NCI-H146 (cell line): ENCODE data around the gene NCEH1.
A peak's percentile ranks its signal among the peaks of the same experiment; 100 is the strongest.
"Not testable (repeated sequence)": the region's sequence is repeated elsewhere in the genome, so short reads cannot be mapped to it uniquely, and the experiment has no call there.

Source experiments
- DNase-seq: peaks from one replicate; lab custom pipeline; 2025; lab: John Stamatoyannopoulos, UW

Gene NCEH1

DNA sequence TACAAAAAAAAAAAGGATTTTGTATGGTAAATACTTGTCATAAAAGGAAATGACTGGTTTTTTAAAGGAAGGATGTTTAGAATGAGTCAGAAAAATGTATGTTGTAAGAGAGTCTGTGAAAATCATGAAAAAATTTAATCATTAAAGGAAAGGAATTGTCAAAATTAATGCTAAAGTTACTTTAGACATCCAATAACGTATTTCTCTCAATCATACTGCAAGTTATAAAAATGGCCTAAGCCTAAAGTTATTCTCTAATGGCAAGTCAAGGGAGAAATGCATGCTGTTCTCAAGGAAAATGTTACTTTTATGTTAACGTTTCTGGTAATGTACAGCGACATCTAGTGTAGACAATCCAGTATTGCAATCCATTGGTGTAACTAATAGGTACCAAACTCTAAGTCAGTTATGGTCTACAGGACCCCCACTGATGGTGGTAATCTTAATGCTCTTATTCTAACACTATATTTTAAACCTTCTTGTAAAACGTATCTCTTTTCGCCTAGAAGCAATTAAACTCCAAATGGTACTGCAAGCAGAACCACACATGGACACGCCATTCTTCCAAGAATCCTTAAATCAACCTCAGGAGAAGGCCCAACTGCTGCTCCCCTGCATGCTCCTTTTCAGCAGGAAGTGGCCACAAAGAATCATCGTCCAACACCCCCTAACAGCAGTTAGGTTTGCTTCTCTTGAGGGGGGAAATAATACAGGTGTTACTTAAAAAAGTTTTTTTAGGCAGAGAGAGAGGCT, 35.2 kb downstream of the NCEH1 start:
- peak; percentile 55 for DNase-seq

DNA sequence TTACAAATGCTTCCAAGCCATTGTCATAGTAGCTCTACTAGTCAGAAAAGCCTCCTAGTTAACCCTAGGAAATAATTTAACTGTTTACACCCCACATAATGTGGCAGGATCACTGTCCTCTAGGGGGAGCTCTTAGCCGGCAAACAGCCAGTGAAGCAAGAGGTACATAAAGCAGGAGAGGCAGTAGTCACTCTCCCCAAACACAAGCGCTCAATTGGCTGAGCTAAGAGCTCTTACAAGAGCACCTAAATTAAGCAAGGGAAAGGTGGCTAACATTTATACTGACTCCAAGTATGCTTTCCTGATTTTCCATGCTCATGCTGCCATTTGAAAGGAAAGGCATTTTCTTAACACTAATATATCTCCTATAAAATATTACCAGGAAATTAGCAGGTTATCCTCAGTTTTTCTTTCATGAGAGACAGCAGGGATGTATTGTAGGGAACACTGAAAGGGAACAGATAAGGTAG, 37.6 kb downstream of the NCEH1 start:
- peak; percentile 86 for DNase-seq

DNA sequence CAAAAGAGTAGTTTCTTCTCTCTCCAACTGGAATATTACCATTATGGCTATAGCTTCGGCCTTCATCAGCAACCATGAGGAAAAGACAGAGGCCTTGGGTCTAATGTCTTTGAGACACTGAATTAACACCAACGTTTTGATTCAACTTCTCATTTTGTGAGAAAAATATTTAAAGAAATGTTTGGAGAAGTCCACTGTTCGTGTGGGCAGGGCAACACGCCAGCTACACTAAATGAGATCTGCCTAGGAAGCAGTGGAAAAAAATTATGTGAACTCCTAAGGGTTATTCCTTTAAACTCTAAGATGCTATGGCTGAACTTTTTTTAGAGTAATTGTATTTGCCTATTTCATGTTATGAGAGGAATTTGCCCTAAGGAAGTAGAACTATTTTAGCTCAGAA, 41.8 kb downstream of the NCEH1 start:
- no peak for DNase-seq

DNA sequence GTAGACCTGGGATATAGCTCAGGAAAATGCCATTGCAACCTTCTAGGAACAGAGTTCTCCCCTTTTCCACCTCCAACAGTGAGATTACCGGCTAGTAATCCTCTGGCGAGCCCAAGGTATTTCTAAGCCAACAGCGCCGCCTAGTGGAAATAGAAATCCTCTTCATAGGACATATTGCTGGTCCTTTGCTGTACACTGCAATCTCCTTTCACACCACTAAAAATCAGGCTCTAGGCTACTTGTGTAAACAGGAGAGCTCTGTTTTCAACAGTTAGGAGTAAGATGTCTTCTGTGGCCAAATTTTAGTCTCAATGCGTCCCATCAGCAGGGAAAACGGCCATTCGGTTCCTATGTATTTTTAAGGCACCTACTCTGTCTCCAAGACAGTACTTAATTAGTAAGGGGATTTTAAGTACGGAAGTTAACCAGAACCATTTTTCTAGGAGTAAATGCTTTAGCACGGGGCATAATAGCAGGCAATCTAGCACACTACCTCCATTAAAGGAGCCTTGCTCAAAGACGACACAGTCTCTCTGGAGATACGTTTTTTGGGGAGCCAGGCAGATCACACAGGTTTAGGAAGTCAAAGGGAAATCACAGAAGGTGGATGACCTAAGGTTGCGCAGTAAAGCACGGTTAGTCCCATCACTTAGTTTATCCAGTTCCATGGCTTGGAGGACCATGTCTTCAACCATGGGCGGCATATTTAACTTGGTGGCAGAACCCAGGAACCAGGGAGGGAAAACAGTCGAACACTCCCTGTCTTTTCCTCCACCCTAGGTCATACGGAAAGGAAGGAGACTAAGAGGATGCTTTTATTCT, 43.8 kb downstream of the NCEH1 start:
- peak; percentile 76 for DNase-seq

DNA sequence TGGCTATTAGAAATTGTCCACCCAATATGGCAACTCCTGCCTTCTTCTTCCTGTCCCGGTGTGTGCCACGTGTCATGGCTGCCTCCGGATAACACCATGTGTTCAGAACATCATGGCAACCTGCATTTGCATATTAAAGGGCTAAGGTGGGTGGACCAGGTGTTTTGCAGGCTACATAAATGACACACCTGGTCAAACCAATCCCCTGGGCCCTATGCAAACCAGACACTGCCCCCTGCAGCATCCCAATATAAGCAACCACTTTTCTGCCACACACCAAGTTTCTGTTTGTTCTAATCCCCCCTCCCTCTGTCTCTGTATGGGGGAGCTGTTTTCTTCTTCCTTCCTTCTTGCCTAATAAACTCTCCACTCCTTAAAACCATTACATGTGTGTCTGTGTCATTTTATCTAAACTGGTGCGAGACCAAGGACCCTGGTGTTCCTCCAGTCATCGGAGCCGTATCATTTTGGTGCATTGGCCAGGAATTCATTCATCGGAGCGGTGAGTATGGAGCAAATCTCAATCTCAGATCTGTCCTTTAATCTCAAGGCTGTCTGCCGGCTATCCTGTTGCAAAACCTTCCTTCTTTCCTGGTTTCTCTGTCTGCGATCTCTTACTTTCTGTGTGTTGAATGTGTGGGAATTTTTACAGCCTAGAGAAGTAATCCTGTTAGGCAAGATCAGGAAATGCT, 44.5 kb downstream of the NCEH1 start:
- no peak for DNase-seq

DNA sequence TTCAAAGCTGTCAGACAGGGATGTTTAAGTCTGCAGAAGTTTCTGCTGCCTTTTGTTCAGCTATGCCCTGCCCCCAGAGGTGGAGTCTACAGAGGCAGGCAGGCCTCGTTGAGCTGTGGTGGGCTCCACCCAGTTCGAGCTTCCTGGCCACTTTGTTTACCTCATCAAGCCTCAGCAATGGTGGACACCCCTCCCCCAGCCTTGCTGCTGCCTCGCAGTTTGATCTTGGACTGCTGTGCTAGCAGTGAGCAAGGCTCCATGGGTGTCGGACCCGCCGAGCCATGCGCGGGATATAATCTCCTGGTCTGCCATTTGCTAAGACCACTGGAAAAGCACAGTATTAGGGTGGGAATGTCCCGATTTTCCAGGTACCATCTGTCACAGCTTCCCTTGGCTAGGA, 45.4 kb downstream of the NCEH1 start:
- not testable (repeated sequence) for DNase-seq

DNA sequence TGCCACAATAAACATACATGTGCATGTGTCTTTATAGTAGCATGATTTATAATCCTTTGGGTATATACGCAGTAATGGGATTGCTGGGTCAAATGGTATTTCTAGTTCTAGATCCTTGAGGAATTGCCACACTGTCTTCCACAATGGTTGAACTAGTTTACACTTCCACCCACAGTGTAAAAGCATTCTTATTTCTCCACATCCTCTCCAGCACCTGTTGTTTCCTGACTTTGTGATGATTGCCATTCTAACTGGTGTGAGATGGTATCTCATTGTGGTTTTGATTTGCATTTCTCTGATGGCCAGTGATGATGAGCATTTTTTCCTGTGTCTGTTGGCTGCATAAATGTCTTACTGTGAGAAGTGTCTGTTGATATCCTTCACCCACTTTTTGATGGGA, 50.4 kb downstream of the NCEH1 start:
- not testable (repeated sequence) for DNase-seq

DNA sequence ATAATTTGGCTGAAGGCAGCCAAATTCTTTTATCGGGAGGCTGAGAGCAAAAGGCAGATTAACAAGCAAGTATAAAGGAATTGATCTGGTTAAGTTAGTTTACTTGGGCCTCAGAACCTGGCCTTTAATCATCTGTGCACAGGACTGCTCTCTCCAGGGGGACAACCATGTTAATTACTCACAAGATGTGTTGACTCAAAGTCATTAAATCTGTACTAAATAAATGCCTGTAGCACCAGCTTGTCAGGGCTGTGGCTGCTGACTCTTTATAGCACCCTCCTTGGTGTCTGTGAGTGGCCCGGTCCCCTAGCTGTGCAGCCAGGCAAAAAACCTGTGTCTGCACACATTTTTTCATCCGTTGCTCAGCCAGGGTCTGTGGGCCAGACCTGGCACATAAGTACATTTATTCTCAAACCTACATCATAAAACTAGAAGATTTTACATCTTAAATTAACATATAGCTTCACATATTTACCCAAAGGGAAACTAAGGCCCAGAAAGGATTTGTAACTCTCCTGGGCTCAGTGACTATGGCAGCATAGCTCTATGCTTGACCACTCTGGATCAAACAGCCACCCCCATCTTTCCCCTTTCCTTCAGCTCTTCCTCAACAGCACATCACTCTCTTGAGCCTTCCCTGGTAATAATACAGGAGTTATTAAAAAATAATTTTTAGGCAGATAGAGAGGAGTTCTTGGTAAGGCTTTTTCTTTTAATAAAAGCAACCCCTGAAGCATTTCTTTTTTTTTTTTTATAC, 51.4 kb downstream of the NCEH1 start:
- DNase-seq, result no peak

DNA sequence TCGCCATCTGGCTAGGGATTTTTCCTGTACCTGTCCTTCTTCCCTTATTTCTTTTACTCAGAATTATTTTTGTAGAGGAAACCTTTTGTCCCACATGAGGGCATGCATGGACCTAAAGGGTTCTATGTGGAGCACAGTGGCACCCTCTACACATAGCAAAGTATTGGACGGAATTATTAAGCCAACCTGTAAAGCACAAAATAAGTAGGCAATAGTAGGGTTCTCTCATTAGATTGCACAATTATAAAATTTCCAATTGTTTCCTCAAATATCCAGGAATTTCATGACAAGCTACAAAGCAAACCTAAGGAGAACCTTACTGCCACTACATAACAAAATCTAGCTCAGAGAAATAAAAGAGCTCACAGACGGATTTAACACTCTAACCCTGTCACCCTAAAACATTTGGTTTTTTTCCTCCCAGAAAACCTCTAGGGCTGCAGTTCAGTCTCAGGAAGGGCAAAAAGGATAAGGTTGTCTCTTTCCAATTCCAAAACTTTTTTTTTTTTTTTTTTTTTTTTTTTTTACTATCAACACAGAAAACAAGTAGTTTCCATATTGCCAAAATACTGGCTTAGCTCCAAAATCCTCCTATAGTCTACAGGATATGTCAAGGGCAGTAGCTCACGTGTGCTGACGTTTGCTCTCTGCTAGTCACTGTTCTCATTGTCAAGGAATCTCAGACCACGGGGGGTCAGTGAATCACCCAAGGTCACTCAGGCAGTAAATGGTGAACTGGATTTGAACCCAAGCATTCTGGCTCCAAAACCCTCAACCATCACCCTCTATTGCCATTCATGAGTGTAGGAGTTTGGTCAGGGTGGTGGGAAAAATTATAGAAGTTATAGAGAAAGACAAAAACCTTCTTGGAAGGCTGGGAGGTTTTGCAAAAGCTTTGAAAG, 52.3 kb downstream of the NCEH1 start:
- no peak for DNase-seq

DNA sequence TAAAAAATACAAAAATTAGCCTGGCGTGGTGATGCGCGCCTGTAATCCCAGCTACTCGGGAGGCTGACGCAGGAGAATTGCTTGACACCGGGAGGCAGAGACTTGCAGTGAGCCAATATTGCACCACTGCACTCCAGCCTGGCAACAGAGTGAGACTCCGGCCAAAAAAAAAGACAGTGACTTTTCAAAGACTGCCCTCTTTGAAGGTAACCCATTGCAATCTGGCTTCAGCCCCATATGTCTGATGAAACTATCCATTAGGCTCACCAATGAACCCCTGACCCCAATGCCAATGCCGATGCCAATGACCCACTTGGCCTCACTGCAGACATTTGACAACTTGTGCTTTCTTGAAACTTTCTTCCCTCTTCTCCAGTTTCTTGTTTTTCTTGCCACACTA, 54.3 kb downstream of the NCEH1 start:
- DNase-seq, result no peak

DNA sequence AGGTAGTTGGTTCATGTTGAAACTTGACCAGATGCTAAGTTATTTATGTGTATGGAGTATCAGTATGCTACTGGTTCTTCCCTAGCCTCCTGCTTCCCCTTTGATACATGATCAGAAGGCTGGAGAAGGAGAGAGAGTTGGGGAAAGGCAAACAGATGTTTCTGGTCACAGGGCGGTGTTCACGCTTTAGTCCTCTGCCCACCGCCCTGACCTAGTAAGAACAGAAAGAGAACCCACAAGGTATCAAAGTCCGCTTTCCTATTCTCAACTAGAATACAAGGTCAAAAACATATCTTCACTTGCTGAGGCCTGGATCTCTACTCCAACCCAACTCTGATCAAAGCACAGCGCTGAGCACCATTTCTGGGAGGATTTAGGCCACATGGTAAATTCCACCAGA, 55.5 kb downstream of the NCEH1 start:
- DNase-seq, result no peak

DNA sequence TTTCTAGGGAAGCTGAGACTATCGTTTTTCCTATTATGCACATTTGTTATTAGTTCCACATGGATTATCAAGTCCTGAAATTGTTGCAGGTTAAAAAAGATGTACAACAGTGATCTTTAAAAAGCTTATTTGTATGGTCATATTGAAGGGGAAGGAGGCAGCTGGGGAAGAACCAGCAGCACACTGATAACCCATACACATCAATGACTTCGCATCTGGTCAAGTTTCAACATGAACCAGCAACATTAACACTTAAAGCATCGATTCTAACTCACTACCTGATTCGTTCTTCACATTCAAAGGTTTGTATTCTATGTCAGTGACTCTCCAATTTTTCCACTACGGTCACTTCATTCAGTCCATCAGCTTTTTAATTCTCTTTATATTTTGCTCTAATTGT, 56.4 kb downstream of the NCEH1 start:
- no peak for DNase-seq

DNA sequence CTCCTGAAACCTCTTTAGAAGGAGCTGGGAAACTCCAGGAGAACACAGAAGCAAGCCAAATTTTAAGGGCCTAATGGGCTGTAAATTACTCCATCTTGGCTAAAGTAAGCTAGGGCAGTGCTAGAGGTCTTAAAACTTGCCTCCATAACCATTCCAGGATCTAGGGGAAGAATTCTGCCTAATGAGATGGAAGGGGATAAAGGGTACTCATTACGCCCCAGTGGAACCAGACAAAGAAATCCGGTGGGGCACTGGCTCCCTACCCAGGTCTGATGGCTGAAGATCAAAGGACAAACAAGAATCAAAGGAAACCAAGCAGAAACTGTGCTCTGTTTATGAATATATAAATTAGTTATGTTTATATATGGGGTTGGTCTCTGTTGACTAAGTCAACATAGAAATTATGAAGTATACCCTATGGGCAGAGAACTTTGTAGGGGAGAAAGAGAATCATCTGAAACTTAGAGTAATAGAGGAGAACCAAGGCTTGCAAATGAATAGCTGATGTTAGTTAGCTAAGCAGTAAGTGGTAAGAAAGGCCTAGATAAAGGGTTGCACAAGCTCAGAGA, 57.8 kb downstream of the NCEH1 start:
- peak; percentile 84 for DNase-seq

DNA sequence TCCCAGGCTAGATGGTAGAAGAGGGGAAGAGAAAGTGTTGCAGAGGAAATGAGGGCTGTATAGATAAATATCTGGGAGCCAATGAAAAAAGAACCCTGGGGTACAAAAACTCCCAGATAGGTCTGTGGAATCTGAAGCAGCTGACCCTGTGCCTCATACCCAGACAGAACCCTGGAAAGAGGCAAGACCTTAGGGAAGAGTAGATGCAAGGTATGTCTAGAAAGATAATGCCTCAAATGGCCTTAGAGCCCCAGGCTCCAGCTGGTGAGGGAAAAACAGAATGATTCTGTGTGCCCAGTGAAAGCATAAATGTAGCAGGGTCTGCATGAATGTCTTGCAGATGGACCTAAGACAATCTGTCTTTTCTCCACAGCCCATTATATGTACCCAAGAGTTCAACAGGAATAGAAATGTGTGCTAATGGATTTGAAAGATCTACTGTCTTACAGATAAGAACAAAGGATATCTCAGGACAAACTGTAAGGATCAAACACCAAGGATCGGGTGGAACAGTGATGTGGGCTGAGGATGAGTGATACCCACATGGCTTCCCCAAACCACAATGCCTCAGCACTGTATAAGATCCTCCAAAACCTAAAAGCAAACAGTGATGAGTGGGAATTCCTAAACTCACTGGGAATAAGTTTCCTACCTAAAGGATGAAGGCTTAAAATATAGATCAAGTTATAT, 58.8 kb downstream of the NCEH1 start:
- no peak for DNase-seq

DNA sequence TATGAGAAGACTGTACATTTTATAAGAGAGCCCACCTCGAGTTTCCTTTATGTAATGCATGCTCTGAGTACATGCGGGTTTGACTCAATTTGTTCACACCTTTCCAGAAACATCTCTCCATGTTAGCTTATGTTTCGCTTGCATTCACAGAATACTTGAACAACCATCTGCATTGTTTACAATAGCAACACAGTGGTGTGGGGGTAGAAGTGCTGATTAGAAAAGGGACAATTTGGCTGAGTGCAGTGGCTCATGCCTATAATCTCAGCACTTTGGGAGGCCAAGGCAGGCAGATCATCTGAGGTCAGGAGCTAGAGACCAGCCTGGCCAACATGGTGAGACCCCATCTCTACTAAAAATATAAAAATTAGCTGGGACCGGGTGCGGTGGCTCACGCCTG, 60.9 kb downstream of the NCEH1 start:
- DNase-seq, result no peak

DNA sequence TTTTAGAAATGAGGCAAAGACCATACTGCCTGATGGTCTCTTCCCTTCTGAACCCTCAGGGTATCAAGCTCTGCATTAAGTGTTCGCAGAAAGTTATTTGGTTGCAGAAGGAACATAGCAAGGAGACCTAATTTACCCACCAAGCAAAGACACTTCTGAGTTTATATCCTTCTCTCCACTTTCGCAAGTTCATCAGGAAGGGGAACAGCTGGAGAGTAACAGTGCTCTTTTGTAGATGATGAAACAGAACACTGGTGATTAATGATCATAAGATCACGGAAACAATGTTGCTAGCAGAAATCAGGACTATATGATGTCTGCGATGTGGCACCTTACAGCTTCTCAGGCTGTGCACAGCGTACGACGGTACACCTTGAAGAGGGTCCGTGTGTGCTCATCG, 62.1 kb downstream of the NCEH1 start:
- DNase-seq, result no peak

DNA sequence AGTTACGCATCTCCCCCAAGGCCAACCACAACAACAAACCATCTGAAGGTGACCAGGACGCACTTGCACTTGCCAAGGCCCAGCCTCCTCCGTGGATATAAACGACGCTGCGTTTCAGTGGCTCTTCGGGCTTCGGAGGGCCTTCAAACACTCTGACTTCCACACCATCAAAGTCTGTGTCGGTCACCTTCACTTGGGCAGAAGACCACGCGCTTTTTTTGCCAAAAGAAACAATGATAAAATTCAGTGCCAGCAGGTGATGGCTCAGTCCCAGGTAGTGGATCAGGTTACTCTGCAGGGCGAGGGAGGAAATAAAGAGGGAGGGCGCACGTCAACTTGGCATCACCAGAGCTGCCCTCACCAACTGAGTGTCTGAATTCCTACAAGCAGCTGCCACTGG, 63.0 kb downstream of the NCEH1 start:
- peak; percentile 62 for DNase-seq

DNA sequence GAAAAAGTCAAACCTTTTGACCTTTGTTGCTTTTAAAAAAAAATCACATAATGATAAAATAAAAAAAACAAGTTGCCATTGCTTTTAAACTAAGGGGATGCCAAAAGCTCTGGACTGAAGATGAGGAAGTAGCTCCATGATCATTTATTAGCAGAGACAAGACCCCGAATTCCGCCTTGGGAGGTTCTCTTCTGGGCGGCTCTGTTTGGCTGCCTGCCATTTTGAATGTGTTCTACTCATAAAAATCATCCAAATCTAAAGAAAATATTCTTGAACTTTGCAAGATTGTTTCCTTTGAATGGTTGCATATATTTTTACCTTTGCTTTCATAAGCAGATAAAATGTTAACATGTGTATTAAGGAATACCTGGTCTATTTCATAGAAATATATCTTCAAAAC, 63.8 kb downstream of the NCEH1 start:
- no peak for DNase-seq

DNA sequence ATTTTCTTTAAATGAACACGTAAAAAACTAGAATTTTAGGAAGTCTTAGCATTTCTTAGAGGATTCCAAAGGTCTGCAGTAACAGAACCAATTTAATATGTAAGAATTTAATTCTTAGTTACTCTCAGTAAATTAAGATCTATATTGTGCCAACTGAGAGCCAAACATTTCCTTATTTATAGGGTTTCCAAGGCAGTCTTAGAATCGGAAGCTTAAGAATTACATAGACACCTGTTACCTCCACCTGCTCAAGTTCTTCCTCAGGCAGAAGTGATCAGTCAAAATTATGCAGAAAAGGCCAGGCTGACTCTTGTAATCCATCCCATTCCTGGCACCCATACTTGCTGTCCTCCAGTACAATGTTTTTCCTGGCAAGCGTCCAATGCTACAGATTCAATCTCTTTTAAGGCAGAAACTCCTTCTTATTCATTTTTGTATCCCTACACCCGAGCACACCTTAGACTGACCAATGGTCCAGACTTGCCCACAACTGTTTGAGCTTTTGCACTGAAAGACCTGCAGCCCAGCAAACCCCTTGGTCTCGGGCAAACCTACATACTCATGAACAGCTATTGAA, 64.3 kb downstream of the NCEH1 start:
- DNase-seq, result peak; percentile 49

DNA sequence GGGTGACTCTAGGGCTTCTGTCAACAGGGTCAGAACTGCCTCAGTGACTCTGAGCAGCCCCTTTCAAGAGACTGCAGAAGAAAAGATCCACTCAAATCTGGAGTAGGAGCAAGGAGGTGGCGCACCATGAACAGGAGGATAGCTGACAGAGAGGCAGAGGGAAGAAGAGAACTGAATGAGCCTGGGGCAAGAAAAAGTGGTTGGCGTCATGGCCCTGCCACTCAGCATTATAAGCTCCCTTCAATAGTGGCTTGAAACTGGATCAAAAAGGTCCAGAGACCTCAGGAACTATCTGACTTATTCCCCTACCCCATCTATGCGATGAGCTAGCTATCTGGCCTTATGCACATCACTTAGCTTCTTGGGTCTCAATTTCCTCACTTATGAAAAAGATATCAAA, 66.6 kb downstream of the NCEH1 start:
- DNase-seq, result no peak
